Measurements from ENCODE around the gene TXNRD1.

GRCh38 chr12:104234926-104235499 lies 19.4 kb downstream of the TXNRD1 start:
- TF ChIP-seq CTCF (IDR thresholded peaks at IDR 0.05) (no peak), POLR2A (IDR thresholded peaks at IDR 0.05) (no peak)
